HuH-7 (cell line): ENCODE results near the gene PPP1R12B.
"Not testable (repeated sequence)": the region's sequence is repeated elsewhere in the genome, so short reads cannot be mapped to it uniquely, and the experiment has no call there.

Experiments
- DNase-seq: peaks from one replicate; pipeline ENCODE4 v3.0.0; 2011; ENCODE audit warnings: low spot score

Gene PPP1R12B

DNA sequence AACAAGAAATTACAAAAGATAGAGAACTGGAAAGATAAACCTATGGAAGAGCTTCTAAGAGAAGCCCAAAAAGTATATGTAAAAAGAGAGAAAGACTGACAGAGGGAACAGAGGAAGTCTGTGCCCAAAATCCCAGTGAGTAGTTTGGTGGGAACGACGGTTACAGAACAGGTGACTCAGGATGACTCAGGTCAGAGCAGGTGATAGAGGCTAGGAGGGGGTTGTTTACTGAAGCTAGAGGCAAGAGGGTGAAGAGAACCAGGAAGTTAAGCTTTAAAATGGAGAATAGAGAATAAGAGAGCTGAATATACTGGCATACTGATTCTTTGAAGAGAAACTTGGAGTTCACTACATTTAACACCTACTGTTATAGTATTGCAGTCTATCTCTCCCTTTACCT, 134.9 kb downstream of the PPP1R12B start:
- DNase-seq: not testable (repeated sequence)

DNA sequence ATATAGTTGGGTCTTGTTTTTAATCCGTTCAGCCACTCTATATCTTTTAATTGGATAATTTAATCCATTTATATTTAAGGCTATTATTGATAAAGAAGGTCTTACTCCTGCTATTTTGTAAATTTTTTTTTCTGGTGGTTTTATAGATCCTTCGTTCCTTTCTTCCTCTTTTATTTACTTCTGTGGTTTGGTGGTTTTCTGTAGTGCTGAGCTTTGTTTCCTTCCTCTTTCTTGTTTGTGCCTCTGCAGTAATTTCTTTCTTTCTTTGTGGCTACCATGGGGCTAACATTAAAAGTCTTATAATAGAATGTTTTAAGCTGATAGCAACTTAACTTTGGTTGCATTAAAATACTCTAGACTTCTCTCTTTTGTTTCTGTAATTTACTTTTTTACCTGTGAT, 135.5 kb downstream of the PPP1R12B start:
- DNase-seq: not testable (repeated sequence)

DNA sequence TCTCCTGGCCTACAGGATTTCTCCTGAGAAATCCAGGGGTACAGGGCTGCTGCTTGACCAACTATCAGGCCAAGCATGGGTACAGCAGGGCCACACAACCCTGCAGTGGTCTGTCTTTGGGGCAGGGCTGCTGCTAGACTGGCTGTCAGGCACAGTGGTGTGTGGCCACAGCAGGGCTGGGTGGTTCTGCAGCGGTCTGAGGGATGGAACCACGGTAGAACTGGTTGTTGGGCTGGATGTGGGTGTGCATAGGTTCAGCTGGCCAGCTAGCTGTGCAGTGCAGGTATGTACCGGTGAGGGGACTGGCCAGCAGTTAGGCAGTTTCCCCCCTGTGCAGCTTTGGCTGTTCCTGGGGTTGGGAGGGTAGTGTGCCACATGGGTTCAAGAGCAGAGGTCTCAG, 136.3 kb downstream of the PPP1R12B start:
- DNase-seq: not testable (repeated sequence)

DNA sequence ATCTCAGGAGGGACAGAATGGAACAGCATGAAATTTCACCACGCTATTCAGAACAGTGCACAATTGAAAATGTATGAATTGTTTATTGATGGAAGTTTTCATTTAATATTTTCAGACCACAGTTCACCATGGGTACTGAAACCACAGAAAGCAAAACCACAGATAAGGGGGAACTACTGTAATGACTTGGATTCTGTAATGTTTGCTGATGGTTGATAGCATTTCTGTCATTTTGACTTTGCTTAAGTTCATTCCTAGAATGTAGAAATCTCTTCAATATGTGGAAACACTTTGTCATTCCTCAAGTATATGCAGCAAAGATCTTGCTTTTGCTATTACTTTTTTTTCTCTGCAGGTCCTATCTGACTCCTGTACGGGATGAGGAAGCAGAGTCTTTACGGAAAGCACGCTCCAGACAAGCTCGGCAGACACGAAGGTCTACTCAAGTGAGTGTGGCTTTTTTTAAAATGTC, 139.7 kb downstream of the PPP1R12B start:
- DNase-seq: not testable (repeated sequence)

DNA sequence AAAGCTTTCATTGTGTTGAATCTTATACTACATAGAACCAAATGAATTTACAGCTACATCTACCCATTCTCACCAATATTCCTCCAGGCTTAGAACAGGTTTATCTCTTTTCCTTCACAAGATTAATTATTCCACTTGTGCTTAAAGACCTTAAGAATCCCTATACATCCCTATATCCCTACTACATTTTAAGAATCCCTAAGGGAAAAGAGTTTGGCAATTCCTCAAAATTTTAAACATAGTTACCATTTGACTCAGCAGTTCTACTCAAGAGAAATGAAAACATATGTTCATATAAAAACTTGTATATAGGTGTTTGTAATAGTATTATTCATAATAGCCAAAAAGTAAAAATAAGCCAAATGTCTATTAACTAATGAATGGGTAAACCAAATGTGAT, 140.6 kb downstream of the PPP1R12B start:
- not testable (repeated sequence) for DNase-seq

DNA sequence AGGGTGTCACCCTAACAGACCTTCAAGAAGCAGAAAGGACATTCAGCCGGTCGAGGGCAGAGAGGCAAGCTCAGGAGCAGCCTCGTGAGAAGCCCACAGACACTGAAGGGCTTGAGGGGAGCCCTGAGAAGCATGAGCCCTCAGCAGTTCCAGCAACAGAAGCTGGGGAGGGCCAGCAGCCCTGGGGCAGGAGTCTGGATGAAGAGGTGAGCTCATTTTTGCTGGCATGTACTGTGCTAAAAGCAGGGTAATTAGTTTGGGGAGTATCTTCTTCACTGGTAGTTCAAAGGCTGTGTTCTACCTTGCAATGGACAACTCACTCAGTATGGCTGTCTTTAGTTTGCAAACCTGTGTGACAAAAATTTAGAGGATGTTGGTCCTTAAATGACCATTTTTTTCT, 144.6 kb downstream of the PPP1R12B start:
- not testable (repeated sequence) for DNase-seq

DNA sequence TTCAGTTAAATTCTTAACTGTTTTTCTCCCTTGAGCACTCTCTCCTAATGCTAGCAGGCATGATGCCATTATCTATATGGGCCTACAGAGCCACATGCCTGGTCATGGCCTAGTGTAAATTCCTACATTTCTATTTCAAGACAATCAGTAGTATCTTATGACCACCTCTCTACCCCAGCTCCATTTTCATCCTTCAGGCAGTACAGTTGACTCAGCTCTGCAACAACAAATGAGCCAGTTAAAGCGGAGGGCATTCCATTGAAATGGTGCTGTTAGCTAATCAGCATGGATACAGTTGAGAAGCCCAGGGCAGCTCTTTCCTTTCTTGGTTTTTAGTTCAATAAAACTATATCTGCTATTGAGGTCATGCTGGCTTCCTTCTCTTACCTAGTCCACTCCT, 150.0 kb downstream of the PPP1R12B start:
- no peak for DNase-seq

DNA sequence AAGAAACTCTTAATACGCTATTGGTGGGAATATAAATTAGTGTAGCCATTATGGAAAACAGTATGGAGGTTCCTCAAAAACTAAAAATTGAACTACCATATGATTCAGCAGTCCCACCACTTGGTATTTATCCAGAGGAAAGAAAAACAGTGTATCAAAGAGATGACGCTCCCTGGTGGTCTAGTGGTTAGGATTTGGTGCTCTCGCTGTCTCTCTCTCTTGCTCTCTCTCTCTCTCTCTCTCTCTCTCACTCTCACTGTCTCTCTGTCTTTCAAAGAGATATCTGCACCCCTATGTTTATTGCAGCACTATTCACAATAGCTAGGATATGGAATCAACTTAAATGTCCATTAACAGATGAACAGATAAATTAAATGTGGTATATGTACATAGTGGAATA, 151.5 kb downstream of the PPP1R12B start:
- DNase-seq: not testable (repeated sequence)

DNA sequence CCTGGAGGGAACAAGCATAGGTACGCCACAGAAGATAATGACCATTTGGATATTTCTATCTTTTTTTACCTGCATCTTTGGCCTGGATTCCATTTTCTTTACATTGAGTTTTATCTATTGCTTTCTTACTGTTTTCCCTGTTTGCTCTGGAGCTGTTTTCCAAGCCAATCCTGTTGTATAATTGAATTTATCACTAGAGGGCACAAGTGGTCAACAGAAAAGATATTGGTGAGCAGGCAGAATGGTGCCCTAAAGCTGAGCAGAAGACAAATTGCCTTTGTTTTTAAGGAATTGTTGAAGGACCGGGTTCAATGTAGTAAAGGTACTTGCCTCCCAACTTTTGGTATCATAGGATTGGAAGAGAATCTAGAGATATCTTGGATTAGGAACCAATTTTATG, 152.8 kb downstream of the PPP1R12B start:
- peak; percentile 8 for DNase-seq

DNA sequence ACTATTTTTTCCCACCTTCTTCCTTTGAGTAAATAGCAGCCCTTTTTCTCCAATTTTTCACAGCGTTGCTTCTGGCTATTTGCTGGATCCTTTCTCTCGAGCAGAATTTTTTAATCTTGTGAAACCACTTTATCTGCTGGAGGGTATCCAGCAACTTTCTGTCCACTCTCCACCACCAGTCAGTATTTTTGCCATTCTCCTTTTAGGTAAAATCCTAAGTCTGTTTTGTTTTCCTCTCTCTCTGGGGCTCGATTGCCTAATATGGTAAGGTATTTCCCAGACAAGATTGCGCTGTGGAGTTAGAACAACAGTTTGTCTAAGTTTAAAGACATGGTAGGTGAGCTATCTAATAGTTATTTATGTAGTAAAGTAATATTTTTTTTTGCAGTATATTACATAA, 156.9 kb downstream of the PPP1R12B start:
- DNase-seq: no peak

DNA sequence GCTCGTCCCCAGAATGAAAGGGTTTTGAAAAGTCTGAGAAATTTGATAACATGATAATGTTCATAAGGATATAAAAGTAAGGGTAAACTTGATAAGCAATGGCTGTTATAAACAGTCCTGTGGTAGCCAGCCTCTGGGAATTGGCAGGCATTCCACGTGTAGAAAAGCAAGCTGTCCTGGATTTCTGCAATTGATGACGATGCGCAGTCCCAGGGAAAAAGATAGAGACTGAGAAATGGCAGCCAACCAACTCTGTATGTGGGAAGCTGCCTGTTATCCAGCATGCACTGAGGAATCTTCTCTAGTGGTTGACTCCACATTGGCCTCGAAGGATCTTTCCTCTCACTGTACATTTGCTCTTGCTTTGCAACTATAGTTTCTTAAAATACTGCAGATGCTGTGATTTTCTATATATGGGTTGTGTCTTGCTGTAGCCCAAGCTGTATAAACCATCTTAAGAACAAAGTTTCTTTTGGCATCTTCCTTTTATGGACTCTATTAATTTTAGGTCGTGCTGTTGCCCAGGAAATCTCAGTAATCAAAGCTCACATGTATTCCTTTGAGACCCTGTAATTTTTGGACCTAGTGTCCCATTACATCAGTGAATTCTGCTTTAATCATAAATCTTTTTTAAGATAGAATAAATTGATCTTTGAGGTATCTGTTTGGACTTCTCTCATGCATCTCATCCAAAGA, 157.5 kb downstream of the PPP1R12B start:
- DNase-seq: not testable (repeated sequence)

DNA sequence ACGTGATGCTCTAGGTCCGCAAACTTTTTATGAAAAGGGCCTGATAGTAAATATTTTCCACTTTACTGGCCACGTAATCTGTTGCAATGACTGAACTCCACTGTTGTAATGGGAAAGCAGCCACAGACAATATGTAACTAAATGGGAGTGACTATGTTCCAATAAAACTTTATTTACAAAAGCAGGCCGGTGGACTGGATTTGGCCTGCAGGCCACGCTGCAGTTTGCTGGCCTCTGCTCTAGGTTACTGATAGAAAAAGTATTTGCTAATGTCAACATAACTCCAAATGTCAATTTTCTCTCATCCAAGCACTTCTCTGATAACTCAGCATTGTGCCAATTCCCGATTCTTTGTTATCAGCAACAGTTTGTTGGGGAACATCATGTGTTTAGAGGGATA, 160.4 kb downstream of the PPP1R12B start:
- DNase-seq: not testable (repeated sequence)

DNA sequence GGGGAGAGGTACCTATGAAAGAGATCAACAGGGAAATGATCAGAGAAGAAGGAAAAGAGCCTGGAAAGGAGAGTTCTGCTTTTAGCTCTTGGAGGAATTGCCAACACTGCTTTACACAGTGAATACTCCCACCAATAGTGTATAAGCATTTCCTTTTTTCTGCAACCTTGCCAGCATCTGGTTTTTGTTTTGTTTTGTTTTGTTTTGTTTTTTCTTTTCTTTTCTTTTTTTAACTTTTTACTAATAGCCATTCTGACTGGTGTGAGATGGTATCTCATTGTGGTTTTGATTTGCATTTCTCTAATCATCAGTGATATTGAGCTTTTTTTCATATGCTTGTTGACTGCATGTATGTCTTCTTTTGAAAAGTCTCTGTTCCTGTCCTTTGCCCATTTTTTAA, 165.4 kb downstream of the PPP1R12B start:
- DNase-seq: not testable (repeated sequence)

DNA sequence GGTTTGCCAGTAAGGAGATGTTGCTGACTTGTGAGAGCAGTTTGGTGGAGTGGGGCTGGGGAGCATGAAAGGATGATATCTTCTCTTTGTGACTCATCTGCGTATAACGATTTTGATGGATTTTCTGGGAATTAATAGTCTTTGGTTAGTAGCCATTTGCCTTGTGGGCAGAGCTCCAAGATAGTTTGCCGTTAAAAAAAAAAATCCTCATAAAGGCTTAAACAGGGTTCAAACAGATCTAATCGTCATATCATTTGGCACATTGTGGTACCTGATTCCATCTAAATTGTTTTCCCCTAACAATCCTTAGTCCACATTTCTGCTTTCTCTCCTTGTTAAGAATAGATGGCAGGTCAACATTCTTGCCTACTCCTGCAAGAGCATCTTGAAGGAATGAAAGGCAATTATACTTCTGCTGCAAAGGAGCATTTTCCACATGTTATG, 168.0 kb downstream of the PPP1R12B start:
- no peak for DNase-seq

DNA sequence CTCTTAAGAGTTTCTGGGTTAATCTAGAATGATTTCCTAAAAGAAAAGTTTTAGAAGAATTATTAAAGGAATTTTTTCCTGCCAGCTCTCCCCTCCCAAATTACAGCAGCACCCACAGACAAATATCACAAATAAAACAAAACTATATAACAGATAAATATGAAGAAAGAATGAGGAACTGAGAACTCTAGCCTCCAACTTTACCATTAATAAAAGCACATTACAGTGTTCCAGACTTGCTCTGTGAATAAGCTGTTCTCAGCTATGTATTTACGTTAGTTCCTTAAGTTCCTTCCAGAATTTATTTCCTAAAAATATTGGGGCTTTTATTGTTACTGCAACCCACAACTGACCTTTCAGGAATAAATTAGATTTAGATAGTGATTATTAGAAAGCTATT, 168.6 kb downstream of the PPP1R12B start:
- DNase-seq: not testable (repeated sequence)

DNA sequence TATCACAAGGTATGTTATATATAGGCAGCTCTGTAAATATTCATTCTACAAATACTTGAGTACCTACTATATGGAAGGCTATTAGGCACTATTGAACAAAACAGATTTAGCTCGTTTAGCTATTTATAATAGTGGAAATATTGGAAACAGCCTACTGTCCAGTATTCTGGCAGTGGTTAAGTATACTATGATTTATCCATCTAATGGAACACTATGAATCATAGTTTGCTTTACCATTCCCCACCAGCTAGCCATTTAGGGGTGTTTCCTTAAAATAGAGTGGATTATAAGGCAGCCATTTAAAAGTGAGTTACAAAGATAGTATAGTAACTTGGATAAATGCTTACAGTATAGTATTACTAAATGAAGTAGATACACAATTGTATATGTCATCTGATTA, 169.7 kb downstream of the PPP1R12B start:
- DNase-seq: not testable (repeated sequence)

DNA sequence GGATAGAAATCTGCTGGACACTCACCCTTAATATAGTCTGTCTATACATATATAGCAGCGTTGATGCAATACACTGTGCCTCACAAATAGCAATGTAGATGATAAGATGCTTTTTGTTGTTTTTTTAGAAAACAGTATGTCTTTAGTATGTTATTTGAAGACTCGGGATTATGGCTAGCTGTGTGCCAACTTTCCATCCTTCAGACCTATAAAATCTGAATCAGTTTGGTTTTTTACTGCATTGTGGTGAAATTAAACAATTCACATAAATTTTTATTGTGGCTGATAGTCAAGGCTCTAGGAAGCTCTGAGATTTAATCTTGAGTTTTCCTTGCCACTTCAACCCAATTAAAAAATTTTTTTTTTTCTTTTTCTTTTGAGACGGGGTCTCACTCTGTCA, 170.4 kb downstream of the PPP1R12B start:
- DNase-seq: not testable (repeated sequence)

DNA sequence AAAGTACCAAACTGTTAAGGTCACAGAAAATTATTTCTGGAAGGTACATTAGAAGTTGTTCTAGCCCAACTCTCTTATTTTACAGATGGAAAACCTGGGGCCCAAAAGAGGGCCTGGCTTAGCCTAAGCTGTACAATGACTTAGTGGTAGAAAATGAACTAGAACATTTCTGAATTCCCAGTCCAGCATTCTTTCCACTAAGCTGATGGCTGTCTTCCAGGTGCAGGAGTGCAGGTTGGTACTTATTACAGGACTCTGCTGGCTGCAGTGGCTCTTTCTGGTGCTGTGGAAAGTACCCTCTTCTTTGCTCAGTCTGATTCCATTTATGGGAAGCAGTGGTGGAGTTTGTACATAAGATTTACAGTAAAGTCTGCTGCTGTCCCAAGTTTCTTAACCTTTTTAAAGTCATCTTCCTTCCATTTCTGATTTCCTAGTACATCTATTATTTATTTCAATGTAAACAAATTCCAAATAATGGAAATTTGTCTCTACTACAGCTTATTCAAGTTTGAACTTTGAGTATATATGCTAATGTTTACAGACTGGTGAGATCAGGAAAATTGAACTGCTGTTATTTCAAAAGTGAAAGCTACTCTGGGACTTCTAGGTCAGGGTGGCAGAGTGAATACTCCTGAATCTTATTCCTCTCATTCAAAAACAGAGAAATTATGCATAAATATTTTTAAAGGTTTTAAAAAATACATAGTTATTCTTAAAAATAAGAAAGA, 171.8 kb downstream of the PPP1R12B start:
- DNase-seq: not testable (repeated sequence)

DNA sequence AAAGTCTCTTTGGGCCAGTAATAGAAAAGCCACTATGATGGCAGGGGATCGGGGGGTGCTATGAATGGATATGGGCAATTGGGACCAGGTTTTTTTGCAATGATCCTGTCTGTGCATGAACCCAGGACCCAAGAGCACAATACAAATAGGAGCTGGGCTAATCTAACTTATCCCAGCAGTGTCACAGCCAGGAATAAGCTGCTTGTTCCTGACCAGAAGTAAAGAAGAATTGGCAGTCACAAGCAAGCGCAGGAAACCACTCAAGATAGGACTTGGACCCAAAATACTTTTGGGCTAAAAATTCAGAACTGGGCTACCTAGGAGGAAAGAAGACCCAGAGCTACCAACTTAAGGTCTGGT, 172.3 kb downstream of the PPP1R12B start:
- not testable (repeated sequence) for DNase-seq

DNA sequence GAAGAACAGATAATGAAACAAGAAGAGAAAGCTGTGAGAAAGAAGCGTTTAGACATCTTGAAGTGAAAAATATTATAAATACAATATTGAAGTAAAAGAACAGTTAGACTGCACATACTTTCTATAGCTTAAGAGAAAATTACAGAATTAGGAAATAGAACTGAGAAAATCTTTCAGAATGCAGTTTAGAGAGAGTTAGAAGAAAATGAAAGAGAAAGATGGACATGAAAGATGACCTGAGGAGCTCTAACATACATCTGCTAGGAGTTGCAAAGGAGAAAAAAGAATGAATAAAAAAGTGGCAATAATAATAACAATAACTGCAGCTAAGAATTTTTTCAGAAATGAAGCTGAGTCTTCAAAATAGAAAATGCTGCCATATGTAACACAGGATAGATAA, 173.0 kb downstream of the PPP1R12B start:
- DNase-seq: not testable (repeated sequence)

DNA sequence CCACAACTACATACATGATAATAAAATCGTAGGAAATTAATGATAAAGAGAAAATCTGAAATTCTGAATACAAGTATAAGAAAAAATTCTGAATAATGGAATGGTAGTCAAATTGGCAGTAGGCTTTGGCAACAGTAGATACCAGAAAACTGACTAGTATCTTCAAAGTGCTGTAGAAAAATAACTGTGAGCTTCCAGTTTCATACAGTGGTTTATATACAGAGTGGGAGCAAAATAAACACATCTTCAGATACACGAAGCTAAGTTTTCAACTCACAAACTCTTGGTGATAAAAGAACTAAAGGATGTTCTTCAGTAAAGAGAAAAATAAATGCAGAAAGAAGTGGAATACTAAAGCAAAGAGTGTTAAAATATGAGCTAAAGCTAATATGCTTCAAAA, 173.4 kb downstream of the PPP1R12B start:
- no peak for DNase-seq

DNA sequence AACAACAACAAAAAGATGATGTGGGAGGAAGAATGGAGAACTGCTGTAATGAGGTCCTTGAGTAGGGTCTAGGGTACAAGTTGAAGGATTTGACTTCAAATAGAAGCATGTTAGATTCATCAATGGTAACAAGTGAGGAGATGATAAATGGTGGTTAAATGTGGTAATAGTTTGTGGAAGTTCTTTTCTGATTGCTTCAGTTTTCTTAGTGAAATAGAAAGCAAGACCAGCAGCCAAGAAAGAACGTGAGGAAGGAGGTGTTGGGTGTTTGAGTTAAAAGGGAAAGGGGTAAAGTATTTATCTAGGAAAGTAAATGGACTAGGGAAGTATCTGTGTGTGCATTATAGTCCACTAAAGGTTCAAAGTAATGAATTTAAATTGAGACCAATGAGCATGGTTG, 177.6 kb downstream of the PPP1R12B start:
- not testable (repeated sequence) for DNase-seq

DNA sequence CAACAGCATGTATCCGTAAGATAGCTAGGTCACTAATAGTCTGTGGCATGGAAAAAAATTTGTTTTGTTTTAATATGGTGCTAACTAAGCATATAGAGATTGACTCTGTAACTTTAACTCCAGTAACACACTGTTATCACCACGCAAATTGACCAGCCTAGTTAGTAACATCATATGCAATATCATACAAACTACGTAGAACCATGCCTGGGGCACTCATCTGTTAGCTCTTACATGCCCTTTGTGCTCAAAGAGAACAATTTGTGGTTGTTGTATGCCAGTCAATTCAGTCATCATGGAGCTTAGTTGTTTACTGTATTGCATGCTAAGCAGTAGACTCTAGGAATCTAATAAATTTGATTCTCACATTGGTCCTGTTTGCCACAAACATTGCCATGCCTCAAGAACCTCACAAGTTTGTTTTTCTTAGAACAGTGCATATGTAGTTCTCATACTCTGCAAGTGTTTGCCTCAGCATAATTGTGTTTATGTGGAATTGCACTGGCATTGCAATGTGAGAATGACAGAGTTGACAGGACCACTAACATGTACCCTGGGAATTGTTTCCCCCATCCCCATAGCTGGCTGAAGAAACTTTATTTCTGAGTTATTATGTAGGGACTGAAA, 179.7 kb downstream of the PPP1R12B start:
- not testable (repeated sequence) for DNase-seq
